Activated T-cell treated with anti-CD3 and anti-CD28 coated beads for 48 hours (primary cell): ENCODE data around the gene R3HDM4.
"Not testable (repeated sequence)": the region's sequence is repeated elsewhere in the genome, so short reads cannot be mapped to it uniquely, and the experiment has no call there.

Source experiments
- DNase-seq: peaks from one replicate; pipeline ENCODE4 v3.0.0-alpha.2; 2020; ENCODE audit warnings: low read depth

Gene R3HDM4

DNA sequence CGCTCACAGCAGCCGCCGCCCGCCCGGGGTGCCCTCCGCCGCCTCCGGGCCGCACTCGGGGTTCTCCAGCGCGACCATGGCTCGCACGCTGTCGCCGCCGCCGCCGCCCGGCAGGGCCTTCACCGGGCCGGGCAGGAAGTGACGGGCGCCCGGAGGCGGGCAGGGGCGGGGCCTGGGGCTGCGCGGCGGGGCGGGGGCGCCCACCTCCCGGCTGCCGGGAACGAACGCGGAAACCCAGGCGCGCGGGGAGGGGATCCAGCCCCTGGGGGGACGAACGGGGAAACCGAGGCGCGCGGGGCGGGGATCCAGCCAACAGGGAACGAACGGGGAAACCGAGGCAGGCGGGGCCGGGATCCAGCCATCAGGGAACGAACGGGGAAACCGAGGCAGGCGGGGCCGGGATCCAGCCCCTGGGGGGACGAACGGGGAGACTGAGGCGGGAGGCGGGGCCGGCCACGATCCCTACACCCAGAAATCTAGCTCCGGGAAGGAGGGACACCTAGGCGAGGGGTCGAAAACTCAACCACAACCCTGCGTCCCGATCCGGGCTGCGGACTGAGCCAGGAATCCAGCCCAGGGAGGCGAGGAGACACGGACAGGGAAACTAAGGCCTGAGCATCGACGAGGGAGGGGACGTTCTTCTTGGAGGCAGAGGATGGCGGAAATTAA is at the start of gene R3HDM4:
Gene R3HDM4 (minus strand): TSS at position 140 of the 669 bp plus-strand sequence. CDS start 62 bp downstream, at position 78.
- peak; percentile 86 for DNase-seq

DNA sequence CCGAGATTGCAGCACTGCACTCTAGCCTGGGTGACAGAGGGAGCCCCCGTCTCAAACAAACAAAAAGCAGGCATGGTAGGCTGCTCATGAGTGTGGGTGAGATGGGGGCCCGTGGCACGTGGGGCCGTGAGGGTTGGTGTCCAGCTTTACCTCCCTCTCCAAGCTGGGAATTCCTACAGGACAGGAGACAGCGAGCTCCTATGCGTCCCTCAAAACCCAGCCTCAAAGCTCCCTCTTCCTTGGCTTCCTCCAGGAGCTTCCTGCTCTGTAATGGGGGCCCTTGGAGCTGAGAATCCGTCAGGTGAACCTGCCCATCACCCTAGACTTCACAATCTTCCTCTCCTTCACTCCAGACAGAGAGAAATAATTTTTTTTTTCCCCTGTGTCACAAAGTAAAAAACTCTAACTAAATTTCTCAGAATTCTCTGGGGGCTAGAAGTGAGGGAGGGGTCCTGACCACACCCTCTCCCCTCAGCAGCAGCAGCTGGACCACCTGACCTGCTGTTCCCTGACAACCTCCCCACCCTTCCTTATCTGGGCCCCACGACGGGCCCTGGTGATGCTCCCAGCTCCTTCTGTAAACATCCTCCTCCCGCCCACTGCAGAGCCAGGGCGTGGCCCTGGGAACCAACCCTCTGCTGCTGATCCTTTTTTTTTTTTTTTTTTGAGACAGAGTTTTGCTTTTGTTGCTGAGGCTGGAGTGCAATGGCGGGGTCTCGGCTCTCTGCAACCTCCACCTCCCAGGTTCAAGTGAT is 49.0 kb upstream of the R3HDM4 start:
- DNase-seq, result no peak

DNA sequence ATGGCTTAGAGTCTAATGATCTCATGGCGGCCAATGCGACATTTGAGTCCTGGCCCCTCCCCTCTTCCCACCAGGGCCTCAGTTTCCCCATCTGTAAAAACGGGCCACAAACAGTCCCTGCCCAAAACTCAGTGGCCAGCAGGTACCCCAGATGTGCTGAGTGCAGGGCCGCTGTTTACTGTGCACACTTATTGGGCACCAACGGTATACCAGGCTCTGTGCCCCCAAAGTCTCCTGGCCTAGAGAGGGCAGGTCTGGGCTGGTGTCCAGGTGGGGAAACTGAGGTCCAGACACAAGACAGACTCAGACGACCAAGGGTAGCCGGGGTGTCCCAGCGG is 47.6 kb upstream of the R3HDM4 start:
- no peak for DNase-seq

DNA sequence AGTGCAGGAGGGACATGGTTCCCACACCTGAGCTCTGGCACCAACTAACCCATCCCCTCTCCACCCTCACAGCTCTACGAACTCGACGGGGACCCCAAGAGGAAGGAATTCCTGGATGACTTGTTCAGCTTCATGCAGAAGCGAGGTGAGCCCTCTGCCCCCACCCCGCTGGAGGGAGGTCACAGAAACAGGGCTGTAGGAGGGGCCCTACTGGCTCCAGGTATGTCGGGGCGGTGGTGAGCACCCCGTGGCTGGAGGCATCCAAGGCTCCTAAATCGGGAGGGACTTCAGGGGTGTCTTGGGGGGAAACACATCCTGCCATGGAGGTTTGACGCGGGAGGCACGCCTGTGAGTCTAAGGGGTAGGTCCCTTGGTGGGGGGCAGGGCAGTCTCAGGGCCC is 47.0 kb upstream of the R3HDM4 start:
- DNase-seq, result no peak

DNA sequence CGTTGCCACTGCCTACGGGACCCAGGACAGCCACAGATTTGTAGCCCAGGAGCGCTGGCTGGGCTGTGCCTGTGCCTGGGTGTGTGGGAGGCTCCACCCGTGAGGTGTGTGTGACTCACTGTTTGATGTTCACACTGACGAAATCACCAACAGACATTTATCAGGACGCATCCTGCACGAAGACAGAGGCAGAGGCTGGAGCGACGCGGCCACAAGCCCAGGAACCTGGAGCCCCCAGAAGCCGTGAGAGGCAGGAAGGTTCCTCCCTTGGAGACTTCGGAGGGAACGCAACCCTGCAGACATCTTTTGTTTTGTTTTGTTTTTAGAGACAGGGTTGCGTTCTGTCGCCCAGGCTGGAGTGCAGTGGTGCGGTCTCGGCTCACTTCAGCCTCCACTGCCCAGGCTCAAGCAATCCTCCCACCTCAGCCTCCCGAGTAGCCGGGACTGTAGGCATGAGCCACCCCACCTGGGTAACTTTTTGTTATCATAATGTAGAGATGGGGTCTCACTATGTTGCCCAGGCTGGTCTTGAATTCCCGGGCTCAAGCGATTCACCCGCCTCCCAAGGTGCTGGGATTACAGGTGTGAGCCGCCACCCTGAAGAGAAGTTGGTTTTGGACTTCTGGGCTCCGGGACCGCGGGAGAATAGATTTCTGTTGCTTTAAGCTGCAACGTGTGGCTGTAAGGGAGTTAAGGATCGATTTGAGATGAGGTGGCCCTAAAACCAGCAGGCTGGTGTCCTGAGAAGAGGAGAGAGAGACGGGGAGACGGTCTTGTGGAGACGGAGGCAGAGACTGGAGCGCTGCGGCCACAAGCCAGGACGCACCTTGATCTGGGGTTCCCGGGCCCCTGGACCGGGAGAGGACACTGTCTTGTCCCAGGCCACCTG is 46.2 kb upstream of the R3HDM4 start:
- peak; percentile 52 for DNase-seq

DNA sequence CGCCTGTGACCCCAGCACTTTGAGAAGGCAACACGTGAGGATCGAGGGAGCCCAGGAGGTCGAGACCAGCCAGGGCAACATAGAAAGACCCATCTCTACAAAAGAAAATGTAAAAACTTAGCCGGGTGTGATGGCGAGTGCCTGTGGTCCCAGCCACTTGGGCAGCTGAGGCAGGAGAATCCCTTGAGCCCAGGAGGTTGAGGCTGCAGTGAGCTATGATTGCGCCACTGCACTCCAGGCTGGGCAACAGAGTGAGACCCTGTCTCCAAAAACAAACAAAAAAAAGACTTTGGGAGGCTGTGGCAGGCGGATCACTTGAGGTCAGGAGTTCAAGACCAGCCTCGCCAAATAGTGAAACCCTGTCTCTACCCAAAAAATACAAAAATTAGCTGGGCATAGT is 44.6 kb upstream of the R3HDM4 start:
- DNase-seq, result not testable (repeated sequence)

DNA sequence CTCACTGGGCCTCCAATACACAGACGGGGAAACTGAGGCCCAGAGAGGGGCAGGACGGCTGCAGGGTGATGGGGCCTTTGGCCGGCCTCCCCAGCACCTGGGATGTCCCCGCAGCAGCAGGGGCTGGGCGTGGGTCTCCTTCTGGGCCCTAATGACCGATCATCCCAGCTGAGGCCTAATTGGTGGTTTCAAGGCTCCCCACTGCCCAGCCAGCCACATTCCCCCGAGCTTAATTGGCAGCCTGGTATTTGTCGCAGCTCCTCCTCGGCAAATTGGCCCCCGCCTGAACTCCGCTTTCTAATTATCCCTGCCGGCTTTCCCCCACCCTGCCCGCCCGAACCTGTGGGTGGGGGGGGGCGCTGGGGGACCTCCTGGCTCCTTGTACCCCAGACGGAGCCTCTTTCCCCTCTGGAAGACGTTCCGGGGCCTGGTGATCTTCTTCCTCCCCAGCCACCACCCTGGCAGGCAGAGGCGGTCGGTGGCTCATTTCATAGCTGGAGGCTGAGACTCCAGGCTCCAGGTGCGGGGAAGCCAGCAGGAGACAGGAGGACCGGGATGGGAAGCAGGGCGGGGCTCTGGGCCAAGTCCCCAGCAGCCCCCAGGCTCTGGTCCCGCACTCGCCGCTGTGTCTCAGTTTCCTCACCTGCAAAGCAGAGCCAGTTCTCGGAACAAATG is 43.9 kb upstream of the R3HDM4 start:
- no peak for DNase-seq

DNA sequence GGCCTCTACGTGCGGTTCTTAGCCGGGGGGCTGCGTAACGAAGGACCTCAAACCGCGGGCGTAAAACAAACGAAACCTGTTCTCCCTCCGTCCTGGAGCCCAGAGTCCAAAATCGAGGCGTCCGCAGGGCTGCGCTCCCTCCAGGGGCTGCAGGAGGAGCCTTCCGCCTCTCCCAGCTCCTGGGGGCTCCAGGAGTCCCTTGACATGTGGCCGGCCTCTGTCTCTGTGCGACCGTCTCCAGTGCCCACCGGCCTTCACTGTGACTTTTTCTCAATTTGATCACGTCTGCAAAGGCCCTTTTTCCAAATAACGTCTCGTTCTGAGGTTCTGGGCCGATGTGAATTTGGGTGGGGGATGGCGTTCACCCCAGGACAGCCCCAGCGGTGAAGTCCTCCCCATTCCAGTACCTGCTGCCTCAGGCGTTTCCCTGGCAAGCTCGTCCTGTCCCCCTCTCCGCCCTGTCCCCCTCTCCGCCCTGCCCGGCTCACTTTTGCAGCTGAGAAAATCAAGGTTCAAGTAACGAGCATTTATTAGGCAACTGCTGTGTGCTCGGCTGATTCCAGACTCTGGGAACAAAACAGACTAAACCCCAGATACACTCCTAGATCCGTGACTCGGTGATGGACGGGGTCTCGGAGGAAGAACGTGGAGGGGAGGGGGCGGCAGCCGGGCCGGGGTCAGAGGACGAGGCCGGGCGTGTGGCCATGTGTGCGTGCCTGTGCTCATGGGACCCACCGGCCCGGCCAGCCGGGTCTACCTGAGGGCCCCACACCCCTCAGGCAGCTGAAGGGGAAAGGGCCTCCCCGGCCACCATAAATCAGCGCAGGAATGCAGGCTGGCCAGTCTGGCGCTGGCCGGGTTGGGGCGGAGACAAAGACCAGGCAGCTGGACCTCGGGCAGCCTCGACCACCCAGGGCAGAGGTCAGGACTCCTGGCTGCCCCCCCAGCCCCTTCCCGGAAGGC is 43.1 kb upstream of the R3HDM4 start:
- DNase-seq, result no peak

DNA sequence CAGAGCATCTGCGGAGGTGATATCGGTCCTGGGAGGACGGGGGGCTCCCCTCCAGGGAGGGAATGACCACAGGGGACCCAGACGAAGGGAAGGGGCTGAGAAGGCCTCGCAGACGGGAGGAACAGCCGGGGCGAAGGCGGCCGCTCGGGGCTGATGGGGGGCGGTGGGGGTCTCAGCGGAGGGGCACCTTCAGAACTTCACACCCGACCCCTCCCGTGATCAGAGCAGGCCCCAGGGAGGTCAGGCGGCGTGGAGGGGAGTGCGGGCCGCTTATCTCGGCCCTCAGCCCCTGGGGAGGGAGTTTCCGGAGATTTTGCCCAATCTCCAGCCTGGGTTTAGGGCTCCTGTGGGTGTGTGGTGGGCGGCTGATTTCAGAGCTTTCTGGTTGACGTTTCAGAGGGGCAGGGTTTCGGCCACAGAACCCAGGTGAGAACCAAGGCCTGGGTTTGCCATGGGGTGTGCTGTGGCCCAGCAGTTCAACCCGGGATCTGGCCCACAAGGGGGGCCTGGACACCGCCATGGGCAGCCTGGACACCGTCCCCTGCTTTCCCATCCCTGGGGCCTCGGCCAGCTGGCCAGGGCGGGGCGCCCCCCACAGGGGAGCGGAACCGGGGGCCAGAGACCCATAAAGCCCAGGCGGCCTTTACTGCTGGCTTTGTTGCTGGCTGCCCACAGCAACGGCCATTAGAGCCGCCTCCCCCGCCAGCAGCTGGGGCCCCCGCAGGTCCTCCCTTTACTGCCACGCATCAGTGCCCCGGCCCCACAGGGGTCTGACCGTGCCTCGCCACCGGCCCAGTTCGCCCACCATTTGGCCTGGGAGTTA is 41.9 kb upstream of the R3HDM4 start:
- DNase-seq, result no peak

DNA sequence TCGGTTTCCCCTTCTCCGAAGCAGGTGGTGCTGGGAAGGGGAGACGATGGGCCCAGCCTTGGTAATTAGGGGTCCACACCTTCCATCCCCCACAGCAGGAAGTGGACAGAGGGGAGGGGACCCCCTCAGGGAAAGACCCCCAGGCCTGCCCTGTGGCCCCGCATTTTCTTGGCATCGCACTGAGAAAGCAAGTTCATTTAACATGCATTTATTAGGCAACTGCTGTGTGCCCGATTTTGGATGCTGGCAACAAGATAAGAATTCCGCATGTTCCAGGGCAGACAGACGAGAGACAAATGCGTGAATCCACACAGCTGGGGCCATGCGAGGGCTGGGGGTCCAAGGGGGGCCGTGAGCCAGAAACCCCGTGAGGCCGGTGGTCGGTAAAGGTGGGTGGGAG is 41.3 kb upstream of the R3HDM4 start:
- no peak for DNase-seq

DNA sequence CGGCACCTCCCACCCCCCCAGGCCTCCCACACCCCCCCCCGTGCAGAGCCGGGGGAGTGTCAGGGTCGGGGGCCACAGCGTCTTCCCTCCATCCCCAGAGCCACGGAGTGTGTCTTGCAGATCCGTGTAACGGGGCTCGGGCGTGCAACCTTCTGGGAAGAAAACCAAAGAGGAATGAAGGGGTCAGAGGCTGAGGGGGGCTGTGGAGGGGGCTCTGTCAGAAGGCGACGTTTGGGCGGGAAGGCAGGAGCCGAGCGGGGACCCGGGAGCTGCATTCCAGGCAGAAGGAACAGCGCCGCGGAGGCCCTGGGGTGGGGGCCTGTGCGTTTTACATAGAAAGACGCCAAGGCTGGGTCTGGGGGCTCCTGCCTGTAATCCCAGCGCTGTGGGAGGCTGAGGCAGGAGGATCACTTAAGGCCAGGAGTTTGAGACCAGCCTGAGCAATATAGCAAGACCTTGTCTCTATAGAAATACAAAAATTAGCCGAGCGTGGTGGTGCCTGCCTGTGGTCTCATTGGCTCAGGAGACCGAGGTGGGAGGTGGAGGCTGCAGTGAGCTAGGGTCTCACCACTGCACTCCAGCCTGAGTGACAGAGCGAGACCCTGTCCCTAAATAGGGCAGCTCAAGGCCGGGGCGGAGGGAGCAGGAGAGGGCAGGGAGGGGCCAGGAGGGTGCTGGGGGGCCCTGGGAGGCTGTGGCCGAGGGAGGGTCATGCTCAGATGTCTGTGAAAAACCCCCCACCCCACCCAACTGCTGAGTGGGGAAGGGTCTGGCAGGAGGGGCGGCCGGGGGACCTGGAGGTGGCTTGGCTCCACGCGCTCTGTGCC is 40.6 kb upstream of the R3HDM4 start:
- no peak for DNase-seq

DNA sequence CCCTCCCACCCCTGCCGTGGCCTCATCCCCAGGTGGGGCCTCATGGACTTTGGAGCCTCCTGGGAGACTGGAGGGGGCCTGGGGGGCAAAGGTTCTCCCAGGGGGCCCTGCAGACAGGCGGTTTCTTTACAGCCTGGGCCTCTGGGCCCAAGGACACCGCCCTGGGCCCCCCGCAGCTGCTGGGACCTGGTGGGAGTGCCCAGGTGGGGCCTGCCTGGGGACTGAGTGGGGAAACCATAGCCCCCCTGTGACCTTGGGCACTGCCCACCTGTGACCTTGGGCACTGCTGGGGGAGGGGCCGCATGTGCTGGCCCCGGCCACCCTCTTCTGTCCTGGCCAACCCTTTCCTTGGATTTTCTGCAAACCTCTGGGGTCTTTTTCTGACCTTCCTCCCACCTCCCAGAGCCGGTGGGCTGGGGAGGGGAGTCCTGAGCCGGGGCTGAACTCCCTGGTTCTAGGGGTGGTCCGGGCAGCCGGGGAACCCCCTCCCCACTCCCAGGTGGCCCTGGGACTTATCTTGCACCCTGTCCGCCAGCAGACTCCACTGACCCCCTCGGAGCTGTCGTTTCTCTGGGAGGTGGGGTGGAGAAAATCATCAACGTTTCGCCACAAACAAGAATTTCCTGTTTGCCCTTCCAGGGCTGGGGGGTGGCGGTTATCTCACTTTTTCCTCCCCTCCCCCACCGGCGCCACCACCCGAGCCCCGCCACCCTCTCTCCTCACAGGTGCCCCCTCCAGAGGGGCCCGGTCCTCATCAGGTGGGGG is 39.8 kb upstream of the R3HDM4 start:
- DNase-seq, result no peak

DNA sequence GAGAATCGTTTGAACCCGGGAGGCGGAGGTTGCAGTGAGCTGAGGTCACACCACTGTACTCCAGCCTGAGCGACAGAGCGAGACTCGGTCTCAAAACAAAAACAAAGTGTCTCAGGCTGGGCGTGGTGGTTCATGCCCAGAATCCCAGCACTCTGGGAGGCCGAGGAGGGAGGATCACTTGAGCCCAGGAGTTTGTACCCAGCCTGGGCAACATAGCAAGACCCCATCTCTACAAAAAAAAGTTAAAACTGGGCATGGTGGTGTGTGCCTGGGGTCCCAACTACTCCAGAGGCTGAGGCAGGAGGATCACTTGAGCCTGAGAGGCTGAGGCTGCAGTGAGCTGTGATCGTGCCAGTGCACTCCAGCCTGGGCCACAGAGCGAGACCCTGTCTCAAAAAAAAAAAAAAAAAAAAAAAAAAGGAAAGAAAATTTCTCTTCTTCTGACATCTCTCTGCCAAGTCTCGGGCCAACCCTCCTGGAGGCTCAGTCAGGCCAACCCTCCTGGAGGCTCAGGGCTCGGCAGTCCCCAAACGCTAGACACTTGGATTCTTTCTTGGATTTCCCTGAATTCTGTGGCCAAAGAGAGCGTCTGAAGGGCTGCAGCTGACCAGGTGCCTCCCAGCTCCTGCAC is 39.1 kb upstream of the R3HDM4 start:
- no peak for DNase-seq

DNA sequence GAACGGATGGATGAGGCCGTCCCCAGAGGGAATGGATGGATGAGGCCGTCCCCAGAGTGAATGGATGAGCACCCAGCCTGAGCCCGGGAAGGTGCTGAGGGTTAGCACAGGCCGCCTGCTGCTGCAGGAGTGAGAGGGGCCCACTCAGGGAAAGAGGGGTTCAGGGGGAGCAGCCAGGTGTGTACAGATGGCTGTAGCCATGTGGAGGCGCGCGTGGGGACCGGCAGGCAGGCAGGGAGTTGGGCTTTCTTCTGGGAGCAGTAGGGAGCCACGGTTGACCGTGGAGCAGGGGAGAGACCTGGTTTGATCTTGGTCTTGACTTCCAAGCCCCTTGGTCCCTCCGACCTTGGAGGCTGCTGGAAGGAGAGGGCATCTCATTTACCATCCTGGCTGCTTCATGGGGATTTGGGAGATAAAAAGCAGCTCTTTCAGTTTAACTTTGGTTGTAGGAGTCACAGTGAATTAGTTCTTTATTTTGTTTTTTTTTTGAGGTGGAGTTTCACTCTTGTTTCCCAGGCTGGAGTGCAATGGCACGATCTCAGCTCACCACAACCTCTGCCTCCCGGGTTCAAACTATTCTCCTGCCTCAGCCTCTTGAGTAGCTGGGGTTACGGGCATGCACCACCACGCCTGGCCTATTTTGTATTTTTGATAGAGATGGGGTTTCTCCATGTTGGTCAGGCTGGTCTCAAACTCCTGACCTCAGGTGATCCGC is 37.5 kb upstream of the R3HDM4 start:
- no peak for DNase-seq

DNA sequence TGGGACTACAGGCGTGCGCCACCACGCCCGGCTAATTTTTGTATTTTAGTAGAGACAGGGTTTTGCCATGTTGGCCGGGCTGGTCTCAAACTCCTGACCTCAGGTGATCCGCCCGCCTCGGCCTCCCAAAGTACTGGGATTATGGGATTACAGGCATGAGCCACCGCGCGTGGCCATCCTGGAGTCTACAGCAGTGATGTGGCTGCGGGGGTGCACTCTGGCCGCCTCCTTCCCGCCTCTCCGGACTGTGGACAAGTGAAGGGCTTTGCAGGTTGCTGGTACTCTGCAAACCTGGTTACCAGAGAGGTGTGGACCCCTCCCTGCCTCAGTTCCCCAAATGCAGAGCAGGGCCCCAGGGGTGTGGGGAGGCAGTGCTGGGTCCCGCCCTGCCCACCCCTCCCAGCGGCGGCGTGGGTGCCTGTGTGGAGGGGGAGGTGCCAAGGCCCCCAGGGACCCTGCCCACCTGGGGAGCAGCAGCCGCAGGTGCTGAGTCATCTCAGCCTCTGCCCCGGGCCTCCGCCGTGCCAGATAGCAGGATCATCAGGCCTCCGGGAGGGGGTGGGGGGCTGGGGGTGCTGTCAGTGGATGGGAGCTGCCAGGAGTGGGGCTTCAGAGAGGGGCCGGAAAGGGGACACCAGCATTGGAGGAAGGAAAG is 36.0 kb upstream of the R3HDM4 start:
- DNase-seq, result no peak

DNA sequence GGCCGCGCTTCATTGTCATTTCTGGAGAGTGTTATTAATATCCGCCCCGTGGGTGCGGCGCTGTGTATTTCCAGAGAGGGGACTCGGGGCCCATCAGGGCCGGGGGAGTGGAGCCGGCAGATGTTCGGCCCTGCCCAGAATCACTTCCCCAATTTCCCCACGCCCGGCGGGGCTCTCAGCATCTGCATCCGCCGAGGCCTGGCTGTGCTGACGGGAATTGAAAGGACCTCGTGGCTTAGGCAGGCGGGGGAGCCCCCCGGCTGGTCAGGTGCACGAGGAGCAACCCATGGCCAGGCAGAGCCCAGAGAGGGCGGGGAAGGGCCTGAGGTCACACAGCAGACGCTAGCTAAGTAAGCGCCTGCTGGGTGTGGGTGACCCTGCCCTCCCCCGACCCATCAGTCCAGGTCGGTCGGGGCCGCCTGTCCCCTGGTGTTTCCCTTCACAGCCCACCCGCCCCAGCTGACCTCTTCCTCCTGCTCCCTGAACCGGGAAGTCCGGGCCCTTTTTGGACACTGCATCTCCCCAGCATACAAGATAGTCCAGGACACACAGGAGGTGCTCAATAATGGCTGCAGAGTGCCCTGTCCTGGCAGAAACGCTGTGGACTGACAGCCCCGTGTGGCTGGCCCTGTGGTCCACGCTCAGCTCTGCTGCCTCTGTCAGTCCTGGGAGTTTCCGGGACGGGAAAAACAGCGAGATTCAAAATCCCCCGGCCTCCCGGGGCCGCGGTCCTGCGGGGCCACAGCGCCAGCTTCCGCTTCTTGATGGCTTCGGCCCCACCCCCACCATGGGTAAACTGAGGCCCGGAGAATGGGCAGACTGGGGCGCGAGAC is 34.9 kb upstream of the R3HDM4 start:
- no peak for DNase-seq
